Endothelial cell of umbilical vein (primary cell): Measurements from ENCODE around the gene RELL2.

Source experiments
- EZH2 ChIP-seq: IDR thresholded peaks from 2 replicates; pipeline ENCODE4 v1.6.1; 2012; ENCODE audit warnings: borderline replicate concordance, low read depth, mild to moderate bottlenecking, moderate library complexity, low read length, inconsistent platforms; ENCODE audit not compliant: severe bottlenecking
- TF ChIP-seq, protein P1 (sequence below), 2 donors: IDR thresholded peaks; 1 replicate in 1 of 2; 2 replicates in 1 of 2; pipeline ENCODE4 v1.5.1; 2011; ENCODE audit warnings: low read length in 2 of 2, mild to moderate bottlenecking in 2 of 2, moderate library complexity in 2 of 2, control low read depth in 1 of 2, inconsistent platforms in 1 of 2, low read depth in 1 of 2; ENCODE audit not compliant: insufficient read depth in 1 of 2; ENCODE audit errors: extremely low read depth in 1 of 2

GRCh38 chr5:141637767-141638419 is 1.1 kb downstream of the RELL2 start:
- TF ChIP-seq, protein P1, sequence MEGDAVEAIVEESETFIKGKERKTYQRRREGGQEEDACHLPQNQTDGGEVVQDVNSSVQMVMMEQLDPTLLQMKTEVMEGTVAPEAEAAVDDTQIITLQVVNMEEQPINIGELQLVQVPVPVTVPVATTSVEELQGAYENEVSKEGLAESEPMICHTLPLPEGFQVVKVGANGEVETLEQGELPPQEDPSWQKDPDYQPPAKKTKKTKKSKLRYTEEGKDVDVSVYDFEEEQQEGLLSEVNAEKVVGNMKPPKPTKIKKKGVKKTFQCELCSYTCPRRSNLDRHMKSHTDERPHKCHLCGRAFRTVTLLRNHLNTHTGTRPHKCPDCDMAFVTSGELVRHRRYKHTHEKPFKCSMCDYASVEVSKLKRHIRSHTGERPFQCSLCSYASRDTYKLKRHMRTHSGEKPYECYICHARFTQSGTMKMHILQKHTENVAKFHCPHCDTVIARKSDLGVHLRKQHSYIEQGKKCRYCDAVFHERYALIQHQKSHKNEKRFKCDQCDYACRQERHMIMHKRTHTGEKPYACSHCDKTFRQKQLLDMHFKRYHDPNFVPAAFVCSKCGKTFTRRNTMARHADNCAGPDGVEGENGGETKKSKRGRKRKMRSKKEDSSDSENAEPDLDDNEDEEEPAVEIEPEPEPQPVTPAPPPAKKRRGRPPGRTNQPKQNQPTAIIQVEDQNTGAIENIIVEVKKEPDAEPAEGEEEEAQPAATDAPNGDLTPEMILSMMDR (IDR thresholded peaks at IDR 0.05; ENCODE audit: extremely low read depth in 1 of 2, insufficient read depth in 1 of 2, low read depth in 1 of 2, low read length in 2 of 2): peak; percentile 8 to 28
- no peak for TF ChIP-seq EZH2
